ACHN (cell line): Measurements from ENCODE around the gene UPF3A.
A peak's percentile ranks its signal among the peaks of the same experiment; 100 is the strongest.

ENCODE experiments used
- DNase-seq: peaks from one replicate; pipeline ENCODE4 v3.0.0-alpha.2; 2015
- in situ Hi-C: cut with HindIII; loops from 2 replicates; pipeline ENCODE4 v1.10.0; 2017; ENCODE audit warnings: low sequenced_read_pairs, low pct_ligation_motif_present, low pct_unique_long_range_greater_than_20kb

UPF3A gene

DNA sequence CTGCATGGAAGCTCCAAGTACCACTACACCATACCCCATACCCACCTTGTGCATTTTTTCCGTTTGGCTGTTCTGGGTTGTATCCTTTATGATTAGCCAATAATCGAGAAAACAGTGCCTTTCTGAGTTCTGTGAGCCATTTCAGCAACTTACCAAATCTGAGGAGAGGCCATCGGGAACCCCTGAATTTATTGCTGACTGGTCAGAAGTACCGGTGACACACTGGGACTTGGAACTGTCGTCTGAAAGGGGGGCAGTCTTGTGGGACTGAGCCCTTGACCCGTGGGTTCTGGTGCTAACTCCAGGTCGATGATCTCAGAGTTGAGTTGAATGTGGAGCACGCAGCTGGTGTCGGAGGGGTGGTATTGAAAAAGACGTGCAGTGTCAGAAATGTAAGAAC, 15.0 kb downstream of the UPF3A start:
- DNase-seq, result no peak
- in situ Hi-C loops, result no loop called here

DNA sequence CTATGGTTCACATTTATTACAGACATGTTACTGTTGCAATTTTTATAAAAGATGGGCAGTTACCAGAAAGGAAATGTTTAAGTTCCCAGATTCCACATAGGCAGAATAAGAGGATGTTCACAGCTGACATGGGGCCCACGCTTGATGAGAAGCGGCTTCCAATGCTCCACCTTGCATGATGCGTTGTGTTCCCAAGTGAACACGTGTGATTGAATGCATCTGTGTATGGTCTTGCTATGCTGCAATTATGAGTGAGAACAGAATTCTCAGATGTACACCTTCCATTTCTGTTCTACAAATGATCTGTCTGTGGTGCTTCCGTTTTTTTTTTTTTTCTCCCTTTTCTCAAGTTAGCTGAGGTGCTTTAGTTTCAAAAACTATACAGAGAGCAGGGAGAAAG, 15.5 kb downstream of the UPF3A start:
- DNase-seq, result no peak
- in situ Hi-C loops, result no loop called here

DNA sequence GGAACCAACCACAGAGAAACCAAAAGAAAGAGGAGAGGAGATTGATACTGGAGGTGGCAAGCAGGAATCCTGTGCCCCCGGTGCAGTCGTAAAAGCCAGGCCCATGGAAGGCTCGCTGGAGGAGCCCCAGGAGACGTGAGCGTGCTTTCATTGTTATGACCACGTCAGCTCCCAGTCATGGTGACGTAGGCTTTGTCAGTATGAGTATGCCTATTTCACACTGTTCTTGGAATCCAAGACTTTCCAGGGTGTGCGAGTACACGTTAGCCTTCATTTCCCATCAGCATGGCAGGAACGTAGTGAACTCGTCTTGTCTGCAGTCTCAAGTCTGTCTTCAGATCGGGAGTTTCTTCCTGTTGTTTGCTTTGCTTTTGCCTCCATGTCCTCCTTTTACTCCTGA, 17.5 kb downstream of the UPF3A start:
- DNase-seq, result no peak
- in situ Hi-C loops, result no loop called here

DNA sequence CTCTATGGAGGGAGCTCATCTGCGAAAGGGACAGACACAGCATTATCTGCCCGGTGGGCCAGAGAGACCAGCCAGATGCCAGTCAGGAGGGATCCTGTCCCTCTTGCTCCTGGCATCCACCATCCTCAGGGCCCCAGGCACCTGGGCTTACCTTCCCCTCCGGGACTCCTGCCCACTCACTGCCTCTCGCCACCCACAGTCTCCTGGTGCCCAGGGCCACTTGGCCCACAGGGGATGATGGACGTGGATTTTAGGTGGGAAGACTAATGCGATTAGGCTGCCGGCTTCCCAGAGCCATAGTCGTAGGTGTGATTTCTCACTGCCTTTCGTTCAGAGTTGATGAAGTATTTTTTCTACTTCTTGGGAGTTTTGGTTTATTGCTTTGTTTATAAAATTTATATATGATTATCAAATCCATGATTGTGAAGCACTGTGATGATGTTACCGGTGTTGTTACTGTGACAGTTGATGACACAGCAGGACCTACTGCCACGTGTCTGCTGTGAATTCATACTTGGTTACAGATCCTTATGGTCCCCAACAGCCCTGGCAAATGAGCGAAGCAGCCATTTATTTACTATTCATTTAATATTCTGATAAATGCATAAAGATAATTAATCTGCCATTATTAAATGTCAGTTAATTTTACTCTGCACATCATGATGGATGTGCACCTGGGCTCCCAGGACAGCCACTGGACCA, 18.4 kb downstream of the UPF3A start:
- no peak for DNase-seq
- in situ Hi-C loops, result no loop called here

DNA sequence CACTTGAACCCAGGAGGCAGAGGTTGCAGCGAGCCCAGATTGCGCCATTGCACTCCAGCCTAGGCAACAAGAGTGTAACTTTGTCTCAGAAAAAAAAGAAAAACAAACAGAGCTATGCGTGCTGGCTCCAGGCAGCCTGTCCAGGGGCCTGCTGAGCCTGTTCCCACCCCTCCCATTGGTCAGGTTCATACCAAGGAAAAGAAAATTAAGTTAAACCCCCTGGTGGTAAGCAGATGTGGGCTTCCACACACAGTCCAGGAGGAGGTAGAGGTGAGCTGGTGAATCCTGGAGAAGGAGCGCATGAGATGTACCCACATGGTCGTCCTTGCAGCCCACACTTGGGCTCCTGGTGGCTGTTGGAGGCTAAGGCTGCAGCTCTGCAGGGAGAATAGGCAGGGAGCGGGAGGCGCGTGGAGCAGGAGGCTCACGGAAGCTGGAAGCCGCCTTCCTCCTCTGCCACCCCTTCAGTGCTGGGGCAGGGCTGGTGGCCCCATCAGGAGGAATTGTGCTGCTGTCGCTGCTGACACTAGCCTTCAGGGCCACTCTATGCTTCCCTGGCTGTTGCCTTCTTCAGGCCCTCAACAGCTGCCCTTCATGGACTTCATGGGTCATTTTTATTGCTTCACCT, 22.4 kb downstream of the UPF3A start:
- in situ Hi-C loops, result no loop called here

DNA sequence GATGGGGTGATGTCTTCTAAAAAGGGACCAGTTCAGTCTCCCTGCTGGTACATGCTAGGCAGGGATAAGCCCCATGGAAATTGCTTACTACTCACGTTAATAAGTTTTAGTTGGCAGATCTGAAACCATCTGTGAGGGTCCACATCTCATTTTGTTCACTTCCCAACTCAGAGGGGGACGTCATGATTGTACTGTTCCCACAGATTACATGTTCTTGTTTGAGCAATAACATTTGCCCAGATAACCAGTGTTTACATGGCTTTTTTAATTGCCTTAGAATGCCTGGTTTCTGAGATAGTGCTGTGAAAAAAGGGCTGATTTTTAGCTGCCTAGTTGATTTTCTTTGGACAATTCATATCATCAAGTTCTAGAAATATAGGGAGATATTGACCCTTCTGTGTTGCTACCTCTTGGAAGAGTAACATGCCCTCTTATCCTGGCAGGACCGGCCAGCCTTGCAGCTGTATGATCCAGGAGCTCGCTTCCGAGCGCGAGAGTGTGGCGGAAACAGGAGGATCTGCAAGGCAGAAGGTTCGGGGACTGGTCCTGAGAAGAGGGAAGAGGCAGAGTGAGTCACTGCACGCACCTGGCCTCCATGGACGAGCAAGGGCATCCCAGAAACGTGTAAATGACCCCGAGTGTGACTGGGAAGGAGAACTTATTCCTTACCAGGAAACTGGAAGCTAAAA, 23.1 kb downstream of the UPF3A start:
- DNase-seq, result no peak
- in situ Hi-C loops, result no loop called here

More for the DNA sequence above, 22.4 kb downstream of the UPF3A start:
- DNase-seq, result no peak

DNA sequence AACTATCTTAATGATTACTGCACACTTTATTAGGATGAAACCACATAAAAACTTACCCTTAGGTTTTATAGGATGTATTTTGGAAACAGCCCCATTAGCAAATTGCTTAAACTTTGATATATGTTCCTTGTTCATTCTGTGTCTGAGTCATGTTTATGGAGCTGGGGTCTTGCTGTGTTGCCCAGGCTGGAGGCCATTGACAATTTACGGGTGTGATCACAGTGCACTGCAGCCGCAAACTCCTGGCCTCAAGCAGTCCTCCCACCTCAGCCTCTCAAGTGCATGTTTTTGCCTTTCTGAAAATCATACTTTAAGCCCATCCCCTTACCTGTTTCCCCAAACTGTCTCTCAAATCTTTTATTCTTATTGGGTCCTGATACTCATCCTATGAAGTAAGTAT, 27.7 kb downstream of the UPF3A start:
- in situ Hi-C loops, result no loop called here

DNA sequence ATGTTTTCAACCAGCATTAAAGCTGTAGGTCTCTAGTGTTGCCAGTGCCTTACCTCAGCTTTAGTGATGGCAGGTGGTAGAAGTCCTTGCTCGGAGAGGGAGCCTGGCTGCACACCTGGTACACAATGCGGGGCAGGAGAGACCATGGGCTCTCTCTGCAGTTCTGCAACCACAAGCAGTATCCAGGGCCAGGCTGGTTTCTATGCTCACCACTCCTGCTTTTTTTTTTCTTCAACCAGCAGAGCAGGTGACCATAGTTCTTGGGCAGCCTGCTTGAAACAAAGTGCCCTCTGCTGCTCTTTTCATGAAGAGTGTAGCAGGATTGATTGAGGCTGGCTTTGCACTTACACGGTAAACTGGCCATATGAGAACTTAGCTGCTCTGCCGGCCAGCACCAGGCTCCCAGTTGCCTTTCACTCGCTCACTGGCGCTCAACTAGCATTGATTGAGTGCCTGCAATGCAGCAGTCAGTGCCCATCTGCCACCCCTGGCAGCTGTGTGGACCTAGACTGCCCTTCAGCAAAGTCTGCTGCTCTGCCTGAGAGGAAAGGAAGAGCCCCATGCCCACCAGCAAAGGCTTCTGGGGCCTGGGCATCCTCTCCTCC, 28.5 kb downstream of the UPF3A start:
- in situ Hi-C loops, result no loop called here
- DNase-seq, result no peak

More for the DNA sequence above, 27.7 kb downstream of the UPF3A start:
- DNase-seq, result no peak

DNA sequence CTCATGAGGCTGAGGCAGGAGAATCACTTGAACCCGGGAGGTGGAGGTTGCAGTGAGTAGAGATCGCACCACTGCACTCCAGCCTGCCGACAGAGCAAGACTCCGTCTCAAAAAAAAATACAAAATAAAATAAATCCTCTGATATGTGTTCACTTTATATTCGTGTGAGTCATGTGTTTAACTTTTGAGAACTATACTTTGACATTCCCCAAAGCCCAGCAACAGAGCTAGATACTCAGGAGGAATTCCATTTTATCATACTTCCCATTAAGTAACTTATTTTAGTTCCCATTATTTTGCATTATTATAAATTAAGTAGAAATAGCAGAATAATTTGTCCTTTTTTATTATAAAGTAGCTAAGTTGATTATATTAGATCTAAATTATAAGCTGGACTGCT, 29.6 kb downstream of the UPF3A start:
- in situ Hi-C loops, result no loop called here
- DNase-seq, result no peak

DNA sequence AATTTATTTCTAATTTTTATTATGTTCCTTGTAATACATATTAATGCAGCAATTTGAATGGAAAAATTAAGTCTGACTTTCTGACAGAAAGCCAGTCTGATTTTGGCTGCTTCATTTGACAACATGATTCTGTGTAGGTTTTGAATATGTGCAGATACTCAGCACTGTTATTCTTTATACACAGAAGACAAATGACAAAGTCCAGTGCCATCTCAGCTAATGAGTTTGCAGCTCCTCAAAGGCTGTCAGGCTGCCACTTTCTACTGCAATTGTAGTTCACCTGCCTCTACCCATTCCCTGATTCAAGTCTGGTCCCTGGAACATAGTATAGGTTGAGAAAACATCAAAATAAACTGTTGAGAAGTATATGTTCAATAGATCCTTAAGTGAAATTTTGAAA, 30.0 kb downstream of the UPF3A start:
- DNase-seq, result no peak
- in situ Hi-C loops, result no loop called here

DNA sequence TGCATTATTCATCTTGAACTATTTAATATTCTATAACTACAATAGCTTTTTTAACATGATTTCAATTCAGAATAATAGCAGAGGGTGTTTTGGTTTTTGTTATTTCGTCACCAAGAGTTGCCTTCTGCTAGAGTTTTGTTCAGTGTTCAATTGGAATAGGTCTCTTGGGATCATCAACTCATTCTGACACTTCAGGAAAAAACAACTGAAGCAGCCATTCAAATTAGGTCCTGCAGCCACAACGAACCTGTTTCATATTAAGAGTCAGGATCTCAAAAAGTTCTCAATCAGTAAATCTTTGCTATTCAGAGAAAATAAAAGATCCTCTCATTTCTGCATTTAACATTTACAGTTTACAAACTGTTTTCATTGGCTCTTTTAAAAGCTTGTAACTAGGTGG, 30.5 kb downstream of the UPF3A start:
- in situ Hi-C loops, result no loop called here
- no peak for DNase-seq

DNA sequence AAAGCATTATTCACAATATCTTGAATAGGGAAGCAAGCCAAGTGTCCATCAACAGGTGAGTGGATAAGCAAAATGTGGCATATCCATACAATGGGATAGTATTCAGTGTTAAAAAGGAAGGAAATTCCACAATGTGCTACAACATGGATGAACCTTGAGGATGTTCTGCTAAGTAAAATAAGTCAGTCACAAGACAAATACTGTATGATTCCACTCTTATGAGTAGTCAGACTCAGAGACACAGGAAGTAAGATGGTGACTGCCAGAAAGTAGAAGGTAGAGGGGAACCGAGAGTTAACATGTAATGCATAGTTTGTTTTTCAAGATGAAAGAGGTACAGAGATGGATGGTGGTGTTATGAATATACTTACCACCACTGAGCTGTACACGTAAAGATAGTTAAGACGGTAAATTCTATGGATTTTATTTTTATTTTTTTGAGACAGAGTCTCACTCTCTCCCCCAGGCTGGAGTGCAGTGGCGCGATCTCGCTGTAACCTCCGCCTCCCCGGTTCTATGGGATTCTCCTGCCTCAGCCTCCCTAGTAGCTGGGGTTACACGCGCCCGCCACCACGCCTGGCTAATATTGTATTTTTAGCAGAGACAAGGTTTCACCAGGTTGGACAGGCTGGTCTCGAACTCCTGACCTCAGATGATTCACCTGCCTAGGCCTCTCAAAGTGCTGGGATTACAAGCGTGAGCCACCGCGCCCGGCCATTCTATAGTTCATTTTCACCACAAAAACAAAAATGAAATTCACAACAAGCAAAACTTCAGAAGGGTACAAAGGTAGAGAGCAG, 31.9 kb downstream of the UPF3A start:
- in situ Hi-C loops, result no loop called here
- DNase-seq, result peak; percentile 17

DNA sequence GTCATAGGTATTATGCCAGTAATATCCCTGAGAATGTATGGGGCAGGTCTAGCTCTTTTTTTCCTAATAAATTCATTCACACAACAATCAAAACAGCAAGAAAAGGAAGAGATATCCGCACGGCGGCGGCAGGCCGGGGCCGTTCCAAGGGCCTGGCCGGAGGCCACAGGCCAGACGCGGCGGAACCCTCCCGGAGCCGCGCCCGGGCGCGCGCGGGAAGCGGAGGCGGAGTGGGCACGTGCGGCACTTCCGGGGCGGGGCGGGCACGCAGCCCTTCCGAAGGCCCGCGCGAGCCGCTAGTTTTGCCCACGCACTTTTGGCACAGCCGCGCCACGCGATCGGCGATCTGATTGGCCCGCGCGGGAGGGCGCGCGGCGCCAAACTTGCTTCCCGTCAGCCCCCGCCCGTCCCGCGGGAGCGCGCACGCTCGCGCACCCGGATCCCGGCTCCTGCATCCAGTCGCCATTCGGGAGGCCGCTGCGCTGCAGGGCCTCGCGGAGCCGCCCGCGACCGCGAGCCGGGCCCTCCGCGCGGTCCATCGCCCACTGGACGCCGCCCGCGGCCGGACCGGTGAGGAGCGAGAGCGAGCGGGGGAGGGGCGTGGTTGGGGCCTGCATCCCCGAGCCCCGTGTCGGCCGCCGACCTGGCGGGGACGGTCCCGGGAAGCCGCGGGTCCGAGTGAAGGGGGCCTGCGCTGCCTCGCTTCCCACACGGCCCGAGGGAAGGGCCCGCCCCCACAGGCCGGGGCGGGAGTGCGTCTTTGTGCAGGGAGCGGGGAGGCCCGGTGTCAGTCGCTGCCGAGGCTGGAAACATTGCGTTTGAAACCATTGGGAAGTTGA, 32.9 kb downstream of the UPF3A start, which contains the start of gene CHAMP1:
Gene CHAMP1 (plus strand): TSS at position 430 of the 839 bp plus-strand sequence. CDS start 9,340 bp downstream, outside the sequence.
- in situ Hi-C loops, result no loop called here
- DNase-seq, result peak; percentile 94

DNA sequence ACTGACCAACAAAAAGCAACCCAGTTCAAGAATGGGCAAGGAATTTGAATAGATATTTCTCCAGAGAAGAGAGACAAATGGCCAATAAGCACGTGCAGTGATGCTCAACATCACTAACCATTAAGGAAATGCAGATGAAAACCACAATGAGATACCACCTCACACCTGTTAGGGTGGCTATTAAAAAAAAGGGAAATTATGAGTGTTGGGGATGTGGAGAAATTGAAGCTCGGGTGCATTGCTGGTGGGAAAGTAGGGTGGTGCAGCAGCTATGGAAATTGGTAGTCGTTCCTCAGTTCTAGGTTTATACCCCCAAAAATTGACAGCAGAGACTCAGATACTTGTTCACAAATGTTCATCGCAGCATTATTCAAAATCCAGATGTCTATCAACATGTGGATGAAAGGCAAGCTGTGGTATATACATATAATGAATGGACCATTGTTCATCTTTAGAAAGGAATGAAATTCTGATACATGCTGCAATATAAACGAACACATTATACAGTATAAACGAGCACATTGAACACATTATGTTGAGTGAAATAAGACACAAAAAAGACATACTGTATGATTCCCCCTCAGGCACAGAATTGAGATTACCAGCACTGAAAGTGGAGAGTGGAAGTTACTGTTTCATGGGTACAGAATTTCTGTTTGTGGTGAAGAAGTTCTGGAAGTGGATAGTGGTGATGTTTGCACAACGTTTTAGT, 33.8 kb downstream of the UPF3A start:
- in situ Hi-C loops, result no loop called here

DNA sequence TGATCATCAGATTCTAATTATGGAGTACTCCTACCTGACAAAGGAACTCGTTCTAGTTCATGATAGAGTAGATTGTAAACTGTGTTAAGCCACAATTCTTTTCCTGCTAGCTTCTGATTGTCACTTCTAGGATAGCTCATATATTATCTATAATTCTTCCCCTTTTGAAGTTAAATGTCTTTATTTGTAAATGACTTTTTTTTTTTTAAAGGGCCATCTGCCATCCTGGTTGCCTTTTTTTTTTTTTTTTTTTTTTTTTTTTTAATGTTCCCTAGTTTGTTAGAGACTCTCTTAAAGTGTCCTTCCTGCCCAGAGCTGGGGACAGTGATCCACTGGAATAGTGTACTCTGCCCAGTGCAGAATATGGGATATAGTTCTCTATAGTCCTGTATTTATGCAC, 37.2 kb downstream of the UPF3A start:
- no peak for DNase-seq
- in situ Hi-C loops, result no loop called here

More for the DNA sequence above, 33.8 kb downstream of the UPF3A start:
- DNase-seq, result no peak

DNA sequence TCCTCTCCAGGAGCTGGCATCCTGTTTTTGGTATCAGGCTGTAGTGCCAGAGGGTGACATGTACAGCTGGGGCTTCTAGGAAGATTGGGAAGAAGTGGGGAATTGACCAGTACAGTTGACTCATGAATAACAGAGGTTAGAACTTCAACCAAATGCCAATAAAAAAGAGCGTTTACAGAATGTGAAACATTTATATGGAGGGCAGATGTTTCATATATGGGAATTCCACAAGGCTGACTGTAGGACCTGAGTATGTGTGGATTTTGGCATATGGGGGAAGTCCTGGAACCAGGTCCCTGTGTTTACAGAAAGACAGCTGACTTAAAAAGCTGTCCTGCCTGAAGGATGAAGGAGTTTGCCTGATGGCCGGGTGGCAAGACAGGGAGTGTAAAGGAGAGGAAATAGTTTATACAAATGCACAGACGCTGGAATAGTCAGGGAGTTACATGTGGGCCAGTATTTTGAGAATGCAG, 38.1 kb downstream of the UPF3A start:
- in situ Hi-C loops, result no loop called here
- no peak for DNase-seq

DNA sequence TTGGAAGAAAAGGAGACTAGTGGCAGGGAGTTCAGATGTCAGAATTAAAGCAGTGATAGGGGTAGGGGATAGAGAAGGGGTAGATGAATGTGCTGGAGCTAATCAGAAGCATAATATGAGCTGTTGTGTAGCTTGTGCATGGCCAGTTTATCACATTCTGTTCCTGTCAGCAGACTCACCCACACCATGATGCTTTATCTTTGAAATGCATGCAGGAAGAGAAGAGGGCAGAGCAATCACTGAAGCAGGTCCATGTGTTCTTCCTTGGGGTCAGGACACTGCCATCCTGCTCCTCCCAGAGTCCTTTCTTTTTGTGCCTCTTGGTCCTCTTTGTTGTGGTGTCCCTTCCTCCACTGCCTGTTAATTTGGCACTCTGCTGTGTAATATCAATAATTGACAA, 38.7 kb downstream of the UPF3A start:
- in situ Hi-C loops, result no loop called here
- no peak for DNase-seq
